ENCODE measurements around the gene CALN1.

The CALN1 gene

DNA sequence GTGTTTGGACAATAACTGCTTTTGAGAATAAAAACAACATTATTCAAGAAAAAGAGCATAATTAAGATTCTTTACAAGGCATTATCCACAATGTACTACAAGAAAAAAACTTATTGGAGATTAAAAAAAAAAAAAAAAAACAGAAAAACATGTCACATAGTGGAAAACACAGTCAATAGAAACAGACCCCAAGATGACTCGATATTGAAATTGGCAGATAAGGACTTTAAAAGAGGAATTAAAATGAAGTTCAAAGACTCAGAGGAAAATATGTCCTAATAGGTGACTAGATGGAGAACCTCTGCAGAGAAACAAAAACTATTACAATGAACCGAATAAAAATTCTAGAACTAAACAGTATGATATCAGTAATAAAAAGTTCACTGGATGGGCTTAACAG, 248.9 kb downstream of the CALN1 start:
- Histone ChIP-seq H3K4me3 (ENCODE audit: low read length) (no peak overlapping the region), H2AFZ (ENCODE audit: low read depth, low read length) (no peak overlapping the region), H3K27ac (ENCODE audit: low read length) (no peak overlapping the region), H3K4me2 (ENCODE audit: low read length) (no peak overlapping the region), H3K9me3 (ENCODE audit: insufficient read depth, low read length) (no peaks in the 10 kb centered on the region; the same call in 1 of the 2 replicates), H3K4me1 (ENCODE audit: low read length) (no peaks in the 10 kb centered on the region), H3K79me2 (ENCODE audit: low read length) (no peaks in the 10 kb centered on the region), H3K9ac (ENCODE audit: low read length) (no peak overlapping the region), H3K36me3 (replicated peaks; ENCODE audit: low read depth, low read length) (no peaks in the 10 kb centered on the region), H3K27me3 (ENCODE audit: low read depth, low read length) (no peaks in the 10 kb centered on the region), H4K20me1 (ENCODE audit: insufficient read depth, low read length) (no peaks in the 10 kb centered on the region)
- TF ChIP-seq, protein P1, sequence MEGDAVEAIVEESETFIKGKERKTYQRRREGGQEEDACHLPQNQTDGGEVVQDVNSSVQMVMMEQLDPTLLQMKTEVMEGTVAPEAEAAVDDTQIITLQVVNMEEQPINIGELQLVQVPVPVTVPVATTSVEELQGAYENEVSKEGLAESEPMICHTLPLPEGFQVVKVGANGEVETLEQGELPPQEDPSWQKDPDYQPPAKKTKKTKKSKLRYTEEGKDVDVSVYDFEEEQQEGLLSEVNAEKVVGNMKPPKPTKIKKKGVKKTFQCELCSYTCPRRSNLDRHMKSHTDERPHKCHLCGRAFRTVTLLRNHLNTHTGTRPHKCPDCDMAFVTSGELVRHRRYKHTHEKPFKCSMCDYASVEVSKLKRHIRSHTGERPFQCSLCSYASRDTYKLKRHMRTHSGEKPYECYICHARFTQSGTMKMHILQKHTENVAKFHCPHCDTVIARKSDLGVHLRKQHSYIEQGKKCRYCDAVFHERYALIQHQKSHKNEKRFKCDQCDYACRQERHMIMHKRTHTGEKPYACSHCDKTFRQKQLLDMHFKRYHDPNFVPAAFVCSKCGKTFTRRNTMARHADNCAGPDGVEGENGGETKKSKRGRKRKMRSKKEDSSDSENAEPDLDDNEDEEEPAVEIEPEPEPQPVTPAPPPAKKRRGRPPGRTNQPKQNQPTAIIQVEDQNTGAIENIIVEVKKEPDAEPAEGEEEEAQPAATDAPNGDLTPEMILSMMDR (IDR thresholded peaks at IDR 0.05; ENCODE audit: low read depth, low read length), result no peak
- no peak for TF ChIP-seq EZH2phosphoT487 (IDR thresholded peaks at IDR 0.05; ENCODE audit: low read depth)

DNA sequence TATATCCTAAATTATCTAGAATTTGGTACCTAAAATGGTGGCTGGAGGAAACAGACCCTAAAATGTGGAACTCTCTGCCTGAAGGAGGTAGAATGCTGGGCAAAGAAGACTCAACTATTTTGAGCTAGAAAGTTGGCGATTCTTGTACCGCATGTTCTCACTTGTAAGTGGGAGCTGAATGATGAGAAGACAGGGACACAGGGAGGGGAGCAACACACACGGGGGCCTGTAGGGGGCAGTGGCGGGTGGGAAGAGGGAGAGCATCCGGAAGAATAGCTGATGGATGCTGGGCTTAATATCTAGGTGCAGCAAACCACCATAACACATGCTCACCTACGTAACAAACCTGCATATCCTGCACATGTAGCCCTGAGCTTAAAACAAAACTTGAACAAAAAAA, 250.6 kb downstream of the CALN1 start:
- no peaks in the 10 kb centered on the region for H4K20me1 ChIP-seq (ENCODE audit: insufficient read depth, low read length)
- H2AFZ ChIP-seq (ENCODE audit: low read depth, low read length), result no peak overlapping the region
- H3K4me2 ChIP-seq (ENCODE audit: low read length), result no peak overlapping the region
- H3K27me3 ChIP-seq (ENCODE audit: low read depth, low read length), result no peaks in the 10 kb centered on the region
- H3K4me1 ChIP-seq (ENCODE audit: low read length), result no peaks in the 10 kb centered on the region
- no peak overlapping the region for H3K9ac ChIP-seq (ENCODE audit: low read length)
- no peaks in the 10 kb centered on the region for H3K79me2 ChIP-seq (ENCODE audit: low read length)
- no peaks in the 10 kb centered on the region for H3K36me3 ChIP-seq (replicated peaks; ENCODE audit: low read depth, low read length)
- H3K9me3 ChIP-seq (ENCODE audit: insufficient read depth, low read length), result no peaks in the 10 kb centered on the region; the same call in 1 of the 2 replicates
- H3K4me3 ChIP-seq (ENCODE audit: low read length), result no peak overlapping the region
- no peak for TF ChIP-seq EZH2phosphoT487 (IDR thresholded peaks at IDR 0.05; ENCODE audit: low read depth)
- TF ChIP-seq, protein P1 (IDR thresholded peaks at IDR 0.05; ENCODE audit: low read depth, low read length), result no peak
- no peak overlapping the region for H3K27ac ChIP-seq (ENCODE audit: low read length)

DNA sequence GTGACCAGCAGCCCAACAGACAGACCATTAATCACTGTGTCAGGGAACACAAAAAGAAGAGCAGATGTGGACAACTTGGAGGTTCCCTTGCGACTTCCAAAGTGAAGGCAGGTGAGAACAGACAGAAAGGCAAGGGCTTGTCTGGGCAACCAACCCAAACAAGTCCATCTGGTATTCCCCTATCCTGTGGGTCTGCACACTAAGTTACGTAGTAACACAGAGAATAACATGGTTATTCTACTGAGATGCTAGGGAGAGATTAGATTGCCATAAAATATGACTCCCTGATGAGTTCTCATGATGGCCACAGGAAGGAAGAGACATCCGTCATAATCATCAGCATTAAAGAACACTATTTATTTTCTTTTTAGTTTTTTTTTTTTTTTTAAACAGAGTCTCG, 252.2 kb downstream of the CALN1 start:
- Histone ChIP-seq H3K9ac (ENCODE audit: low read length) (no peak overlapping the region), H3K27me3 (ENCODE audit: low read depth, low read length) (no peaks in the 10 kb centered on the region), H3K9me3 (ENCODE audit: insufficient read depth, low read length) (no peaks in the 10 kb centered on the region; the same call in 1 of the 2 replicates), H3K4me3 (ENCODE audit: low read length) (no peak overlapping the region), H3K79me2 (ENCODE audit: low read length) (no peaks in the 10 kb centered on the region), H2AFZ (ENCODE audit: low read depth, low read length) (no peak overlapping the region), H3K36me3 (replicated peaks; ENCODE audit: low read depth, low read length) (no peaks in the 10 kb centered on the region), H4K20me1 (ENCODE audit: insufficient read depth, low read length) (no peaks in the 10 kb centered on the region), H3K27ac (ENCODE audit: low read length) (no peak overlapping the region), H3K4me2 (ENCODE audit: low read length) (no peak overlapping the region), H3K4me1 (ENCODE audit: low read length) (no peaks in the 10 kb centered on the region)
- TF ChIP-seq, protein P1 (IDR thresholded peaks at IDR 0.05; ENCODE audit: low read depth, low read length), result no peak
- no peak for TF ChIP-seq EZH2phosphoT487 (IDR thresholded peaks at IDR 0.05; ENCODE audit: low read depth)

DNA sequence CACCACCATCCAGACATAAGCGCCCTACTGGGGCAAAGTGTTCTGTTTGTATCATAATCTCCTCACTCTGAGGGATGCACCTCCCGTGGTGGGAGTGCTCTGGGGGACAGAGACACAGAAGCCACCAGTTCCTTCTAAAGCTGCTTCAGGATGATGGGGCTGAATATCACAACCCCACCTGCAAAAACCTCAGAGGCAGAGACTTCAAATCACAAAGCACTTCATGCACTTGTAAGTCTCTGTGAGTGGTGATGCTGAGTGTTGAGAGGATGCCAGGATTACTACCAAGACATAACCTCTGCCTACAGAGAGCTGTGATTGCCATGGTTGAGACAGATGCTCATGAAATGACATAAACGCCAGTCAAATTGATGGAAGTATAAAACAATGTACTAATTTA, 255.5 kb downstream of the CALN1 start:
- no peak overlapping the region for H3K27ac ChIP-seq (ENCODE audit: low read length)

More for the DNA sequence above, 255.5 kb downstream of the CALN1 start:
- H2AFZ ChIP-seq (ENCODE audit: low read depth, low read length), result no peak overlapping the region
- H3K27me3 ChIP-seq (ENCODE audit: low read depth, low read length), result no peaks in the 10 kb centered on the region
- no peak overlapping the region for H3K4me2 ChIP-seq (ENCODE audit: low read length)
- no peak for TF ChIP-seq EZH2phosphoT487 (IDR thresholded peaks at IDR 0.05; ENCODE audit: low read depth)
- TF ChIP-seq, protein P1 (IDR thresholded peaks at IDR 0.05; ENCODE audit: low read depth, low read length), result no peak
- H4K20me1 ChIP-seq (ENCODE audit: insufficient read depth, low read length), result no peaks in the 10 kb centered on the region
- no peaks in the 10 kb centered on the region for H3K79me2 ChIP-seq (ENCODE audit: low read length)
- H3K4me3 ChIP-seq (ENCODE audit: low read length), result no peak overlapping the region
- H3K9ac ChIP-seq (ENCODE audit: low read length), result no peak overlapping the region
- no peaks in the 10 kb centered on the region for H3K9me3 ChIP-seq (ENCODE audit: insufficient read depth, low read length)
- H3K36me3 ChIP-seq (replicated peaks; ENCODE audit: low read depth, low read length), result no peaks in the 10 kb centered on the region
- no peaks in the 10 kb centered on the region for H3K4me1 ChIP-seq (ENCODE audit: low read length)
